Breast epithelium (tissue), 3 donors: ENCODE results near the gene ZNF473.

Experiments
- POLR2A ChIP-seq: fragments of 450-650 bp; IDR thresholded peaks from one replicate; pipeline ENCODE4 v1.6.1; 2016; ENCODE audit warnings: antibody characterized with exemption, mild to moderate bottlenecking, moderate library complexity
- POLR2AphosphoS5 ChIP-seq, 3 donors: sonication (generic); formaldehyde crosslinking; IDR thresholded peaks; one replicate each; pipeline ENCODE4 v1.6.1; 2017; ENCODE audit warnings: antibody characterized with exemption in 3 of 3
- TF ChIP-seq, protein P1 (sequence below), 3 donors: fragments of 450-650 bp; IDR thresholded peaks; one replicate each; pipeline ENCODE4 v1.5.1; 2016 to 2017; ENCODE audit warnings: antibody characterized with exemption in 3 of 3, mild to moderate bottlenecking in 3 of 3, moderate library complexity in 3 of 3

DNA sequence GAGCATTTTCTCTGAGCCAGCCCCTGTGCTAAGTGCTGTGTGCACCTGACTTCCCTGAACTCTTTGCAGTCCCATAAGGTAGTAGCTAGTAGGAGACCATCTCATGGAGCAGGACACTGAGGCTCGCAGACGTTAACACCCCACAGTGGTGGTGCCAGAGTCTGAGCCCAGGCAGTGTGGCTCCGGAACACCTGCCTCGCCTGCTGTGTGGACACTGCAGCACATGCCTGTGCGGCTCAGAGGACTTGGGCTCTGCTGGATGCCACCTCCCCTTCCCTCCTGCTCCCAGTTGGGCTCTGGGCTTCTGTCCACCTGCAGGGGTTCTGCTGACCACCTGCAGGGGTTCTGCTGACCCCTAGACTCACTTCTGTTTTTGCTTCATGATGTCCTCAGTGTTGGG lies 37.8 kb upstream of the ZNF473 start:
- TF ChIP-seq, protein P1, sequence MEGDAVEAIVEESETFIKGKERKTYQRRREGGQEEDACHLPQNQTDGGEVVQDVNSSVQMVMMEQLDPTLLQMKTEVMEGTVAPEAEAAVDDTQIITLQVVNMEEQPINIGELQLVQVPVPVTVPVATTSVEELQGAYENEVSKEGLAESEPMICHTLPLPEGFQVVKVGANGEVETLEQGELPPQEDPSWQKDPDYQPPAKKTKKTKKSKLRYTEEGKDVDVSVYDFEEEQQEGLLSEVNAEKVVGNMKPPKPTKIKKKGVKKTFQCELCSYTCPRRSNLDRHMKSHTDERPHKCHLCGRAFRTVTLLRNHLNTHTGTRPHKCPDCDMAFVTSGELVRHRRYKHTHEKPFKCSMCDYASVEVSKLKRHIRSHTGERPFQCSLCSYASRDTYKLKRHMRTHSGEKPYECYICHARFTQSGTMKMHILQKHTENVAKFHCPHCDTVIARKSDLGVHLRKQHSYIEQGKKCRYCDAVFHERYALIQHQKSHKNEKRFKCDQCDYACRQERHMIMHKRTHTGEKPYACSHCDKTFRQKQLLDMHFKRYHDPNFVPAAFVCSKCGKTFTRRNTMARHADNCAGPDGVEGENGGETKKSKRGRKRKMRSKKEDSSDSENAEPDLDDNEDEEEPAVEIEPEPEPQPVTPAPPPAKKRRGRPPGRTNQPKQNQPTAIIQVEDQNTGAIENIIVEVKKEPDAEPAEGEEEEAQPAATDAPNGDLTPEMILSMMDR (IDR thresholded peaks at IDR 0.05) = no peak
- TF ChIP-seq POLR2A (no peak), POLR2AphosphoS5 (IDR thresholded peaks at IDR 0.05) (no peak)
